Left renal pelvis (tissue), 4 donors: Measurements from ENCODE around the gene SUFU. TPM values are rescaled to one million over a fixed set of nuclear protein-coding genes. Genes with fewer than 3 reads are reported as not detected.
"Not testable (repeated sequence)": the region's sequence is repeated elsewhere in the genome, so short reads cannot be mapped to it uniquely, and the experiment has no call there.

ENCODE experiments used
- DNase-seq, 4 donors: peaks; one replicate each; pipeline ENCODE4 v3.0.0-alpha.2; 2013; ENCODE audit warnings: low read depth in 4 of 4, low spot score in 3 of 4
- polyA plus RNA-seq, 4 donors: library from polyadenylated mRNA; unstranded; fragments of 120-200 nt; gene quantifications; one replicate each; pipeline ENCODE4 v1.2.1, GENCODE V29; 2013; ENCODE audit not compliant: insufficient read length in 4 of 4

SUFU gene
- polyA plus RNA-seq, 4 donors: 24.0 to 28.7 (median 27.6) TPM

DNA sequence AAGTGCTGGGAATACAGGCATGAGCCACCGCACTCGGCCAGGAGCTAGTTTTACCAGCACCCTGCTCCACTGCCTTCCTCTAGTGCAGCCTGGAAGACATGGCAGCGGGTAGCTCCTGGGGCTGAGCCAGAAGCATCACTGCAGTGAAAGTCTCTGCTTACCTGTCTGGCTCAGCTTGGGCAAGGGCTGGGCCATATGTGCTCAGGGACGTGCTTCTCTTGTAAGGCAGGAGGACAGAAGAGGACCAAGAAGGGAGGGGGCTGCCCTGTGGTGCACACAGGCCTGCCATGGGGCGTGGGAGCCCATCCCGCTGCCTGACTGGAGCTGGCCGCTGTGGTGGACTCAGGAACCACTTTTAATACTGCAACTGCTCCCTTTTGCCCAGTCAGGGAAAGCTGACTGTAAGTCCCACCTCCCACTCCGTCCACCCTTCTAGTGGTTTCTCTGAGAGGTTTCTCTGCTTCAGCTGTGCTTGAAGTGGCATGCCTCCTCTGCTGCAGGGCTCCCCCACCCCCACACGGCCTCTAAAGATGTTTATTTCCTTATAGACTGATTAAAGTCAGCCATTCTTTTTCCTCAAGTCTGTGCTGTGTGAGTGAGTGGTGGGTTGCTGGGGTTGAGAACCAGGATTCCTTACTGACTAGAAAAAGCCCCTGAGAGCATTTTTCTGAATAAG lies 27.2 kb upstream of the SUFU start:
- DNase-seq: no peak

DNA sequence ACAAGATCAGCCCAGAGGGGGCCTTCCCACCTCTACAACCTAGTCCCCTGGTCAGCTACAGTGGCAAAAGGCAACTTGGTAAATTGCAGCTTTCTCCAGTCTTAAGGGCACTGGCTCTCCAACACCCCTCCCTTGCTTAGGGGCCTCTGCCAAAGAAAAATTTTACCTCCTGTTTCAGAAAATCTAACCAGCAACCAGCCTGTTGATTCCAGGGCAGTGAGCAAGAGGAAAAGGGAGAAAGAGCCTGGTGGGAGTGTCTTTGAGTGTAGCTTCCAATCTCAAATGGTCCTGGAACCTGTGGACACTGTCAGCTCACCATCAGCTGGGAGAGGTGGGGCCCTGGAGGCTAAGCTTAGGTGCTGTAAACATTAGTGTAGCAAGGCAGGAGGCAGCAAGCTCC lies 24.1 kb upstream of the SUFU start:
- no peak for DNase-seq

DNA sequence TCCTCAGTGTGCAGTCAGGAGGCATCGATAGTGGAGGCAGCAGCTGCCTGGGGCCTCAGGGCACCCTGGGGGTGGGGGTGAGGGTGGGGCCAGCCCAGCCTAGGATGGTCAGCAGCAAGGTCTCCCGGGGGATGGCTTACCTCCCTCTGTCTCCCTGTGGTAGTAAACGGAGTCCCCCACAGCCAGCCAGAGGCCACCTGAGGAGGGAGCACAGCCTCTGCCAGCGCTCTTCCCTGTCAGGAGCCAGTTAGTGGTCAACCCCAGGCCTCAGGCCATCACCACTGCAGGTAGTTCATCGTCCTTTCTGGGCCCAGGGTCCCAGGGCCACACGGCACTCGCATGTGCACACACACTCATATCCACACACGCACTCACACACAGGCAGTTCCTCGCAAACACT lies 23.4 kb upstream of the SUFU start:
- no peak for DNase-seq

- no peak for DNase-seq
These were observed 19.8 kb upstream of the SUFU start for GRCh38 chr10:102484021-102484420.

GRCh38 chr10:102485093-102485784 lies 18.5 kb upstream of the SUFU start:
- DNase-seq: no peak

- DNase-seq: no peak
These were observed 12.6 kb upstream of the SUFU start for GRCh38 chr10:102491136-102491535.

- DNase-seq: no peak
These were observed 11.3 kb upstream of the SUFU start for GRCh38 chr10:102492344-102492939.

DNA sequence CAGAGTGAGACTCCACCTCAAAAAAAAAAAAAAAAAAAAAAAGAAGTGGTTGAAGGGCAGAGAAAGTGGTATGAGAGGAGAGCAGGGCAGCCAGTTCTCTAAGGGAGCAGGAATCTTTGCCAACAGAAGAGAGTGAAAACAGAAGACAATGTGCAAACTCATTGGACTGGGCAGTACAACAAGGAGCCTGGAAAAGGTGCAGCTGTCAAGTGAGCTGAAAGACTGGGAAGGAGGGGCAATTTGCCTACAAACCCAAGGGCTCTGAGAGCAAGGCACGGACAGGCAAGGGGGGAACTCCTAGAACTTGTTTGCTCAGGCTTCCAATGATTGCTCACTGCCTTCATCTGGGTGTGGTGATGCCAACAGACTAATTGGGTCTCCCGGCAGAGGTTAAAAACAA lies 10.8 kb upstream of the SUFU start:
- DNase-seq: no peak

DNA sequence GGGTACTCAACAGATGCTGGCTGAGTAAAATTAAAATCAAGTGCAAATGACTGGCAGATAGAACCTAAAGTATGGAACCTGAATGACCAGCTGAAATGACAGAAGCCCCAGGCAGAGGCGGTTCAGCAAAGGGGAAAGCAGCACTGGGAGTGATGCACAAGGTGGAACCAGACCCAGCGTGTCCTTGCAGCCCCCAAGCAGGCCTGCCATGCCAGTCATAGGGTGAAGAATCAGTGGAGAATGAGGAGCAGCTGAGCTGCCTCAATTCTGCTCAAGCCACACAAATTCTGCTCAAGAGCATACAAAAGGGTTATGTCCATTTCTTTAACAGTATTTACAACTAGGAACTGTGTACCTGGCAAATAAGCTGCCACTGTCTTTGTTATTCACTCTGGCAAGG lies 10.0 kb upstream of the SUFU start:
- DNase-seq: no peak

DNA sequence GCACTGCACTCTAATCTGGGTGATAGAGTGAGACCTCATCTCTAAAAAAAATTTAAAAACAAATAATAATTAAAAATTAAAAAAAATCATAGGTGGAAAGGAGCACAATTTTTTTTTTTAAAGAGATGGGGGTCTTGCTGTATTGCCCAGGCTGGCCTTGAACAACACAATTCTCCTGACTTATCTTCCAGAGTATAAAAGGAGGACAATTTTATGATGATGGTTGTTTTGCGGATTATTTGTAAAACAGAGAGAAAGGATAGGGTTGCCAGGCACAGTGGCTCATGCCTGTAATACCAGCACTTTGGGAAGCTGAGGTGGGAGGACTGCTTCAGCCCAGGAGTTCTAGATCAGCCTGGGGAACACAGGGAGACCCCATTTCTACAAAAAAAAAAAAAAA lies 6.2 kb upstream of the SUFU start:
- DNase-seq: no peak

DNA sequence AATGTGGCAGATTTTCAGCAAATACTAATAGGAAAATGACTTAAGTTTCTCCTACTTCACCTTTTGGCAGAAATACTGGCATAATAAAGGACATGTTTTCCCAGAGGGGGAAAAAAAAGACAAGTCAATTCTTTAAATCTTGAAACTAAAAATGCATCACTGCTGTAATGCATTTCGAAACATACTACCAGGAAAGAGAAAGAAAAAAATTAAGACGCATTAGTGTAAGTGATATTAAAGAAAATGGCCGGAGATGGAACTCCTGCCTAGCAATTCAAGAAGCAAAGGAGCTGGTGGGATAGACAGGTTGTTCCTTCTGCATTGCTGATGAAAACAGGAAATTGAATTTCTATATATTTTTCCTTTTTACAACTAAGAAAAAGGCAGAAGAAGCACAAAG lies 4.4 kb upstream of the SUFU start:
- DNase-seq: no peak

DNA sequence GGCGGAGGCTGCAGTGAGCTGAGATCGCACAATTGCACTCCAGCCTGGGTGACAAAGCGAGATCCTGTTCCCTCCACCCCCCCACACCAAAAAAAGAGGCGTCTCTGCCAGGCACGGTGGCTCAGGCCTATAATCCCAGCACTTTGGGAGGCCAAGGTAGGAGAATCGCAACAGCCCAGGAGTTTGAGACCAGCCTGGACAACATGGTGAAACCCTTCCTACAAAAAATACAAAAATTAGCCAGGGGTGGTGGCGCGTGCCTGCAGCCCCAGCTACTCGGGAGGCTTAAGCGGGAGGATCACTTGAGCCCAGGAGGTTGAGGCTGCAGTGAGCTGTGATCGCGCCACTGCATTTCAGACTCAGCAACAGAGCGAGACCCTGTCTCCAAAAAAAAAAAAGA lies 3.1 kb upstream of the SUFU start:
- DNase-seq: not testable (repeated sequence)

GRCh38 chr10:102501201-102502028 lies 2.4 kb upstream of the SUFU start:
- no peak for DNase-seq

DNA sequence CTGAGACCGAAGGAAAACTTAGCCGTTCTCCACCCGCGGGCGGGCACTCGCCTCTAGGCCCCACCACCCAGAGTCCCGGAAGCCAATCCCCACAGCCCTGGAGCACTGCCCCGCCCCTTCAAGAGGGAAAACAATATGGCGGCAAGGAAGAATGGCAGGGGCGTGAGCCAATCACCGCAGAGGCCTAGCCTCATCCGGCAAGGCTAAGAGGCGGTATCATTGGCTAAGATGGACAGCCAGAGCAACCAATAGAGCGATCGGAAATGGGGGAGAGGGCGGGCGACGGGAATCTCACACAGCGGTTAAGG lies 1.8 kb upstream of the SUFU start:
- peak; percentile 98 to 100 (median 99) for DNase-seq

DNA sequence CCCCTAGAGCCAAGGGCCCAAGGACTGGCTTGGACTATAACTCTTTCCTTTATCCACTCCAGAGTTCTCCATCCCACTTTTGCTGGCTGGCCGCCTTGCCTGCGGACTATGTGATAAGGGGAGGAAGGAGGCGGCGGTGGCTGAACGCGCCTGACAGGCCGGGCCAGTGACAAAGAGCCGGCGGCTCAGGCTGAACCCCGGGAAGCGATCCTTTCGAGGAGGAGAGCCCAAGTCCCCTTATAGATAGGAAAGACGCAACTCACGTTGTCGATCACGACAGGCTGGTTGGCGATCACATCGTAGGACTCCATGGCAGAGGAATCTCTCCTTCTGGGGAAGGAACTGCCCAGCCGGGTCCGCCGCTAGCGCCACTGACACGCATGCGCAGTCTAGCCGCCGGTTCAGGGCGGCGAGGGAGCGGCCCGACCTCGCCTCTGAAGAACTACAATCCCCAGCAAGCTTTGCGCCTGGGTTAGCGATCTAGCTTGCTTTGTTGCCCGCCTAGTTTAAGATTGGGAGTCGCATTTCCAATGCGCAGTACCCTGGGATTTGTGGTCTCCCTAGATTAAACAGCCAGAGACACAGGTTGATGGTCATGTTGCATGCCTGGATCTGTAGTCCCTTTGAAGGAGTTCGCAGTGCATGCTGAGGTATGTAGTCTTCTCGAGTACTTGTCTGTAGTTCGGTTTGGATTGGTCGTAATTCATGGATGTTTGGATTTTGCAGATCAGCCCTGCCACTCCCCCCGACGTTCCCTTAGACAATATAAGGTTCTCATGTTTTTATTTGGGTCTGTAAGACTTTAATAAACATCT lies 1.2 kb upstream of the SUFU start, which contains the start of gene ACTR1A:
TSS of gene ACTR1A (minus strand) at position 376 of the 815 bp plus-strand sequence. CDS start at position 311, 65 bp downstream.
- DNase-seq: peak; percentile 97 to 99 (median 98)

DNA sequence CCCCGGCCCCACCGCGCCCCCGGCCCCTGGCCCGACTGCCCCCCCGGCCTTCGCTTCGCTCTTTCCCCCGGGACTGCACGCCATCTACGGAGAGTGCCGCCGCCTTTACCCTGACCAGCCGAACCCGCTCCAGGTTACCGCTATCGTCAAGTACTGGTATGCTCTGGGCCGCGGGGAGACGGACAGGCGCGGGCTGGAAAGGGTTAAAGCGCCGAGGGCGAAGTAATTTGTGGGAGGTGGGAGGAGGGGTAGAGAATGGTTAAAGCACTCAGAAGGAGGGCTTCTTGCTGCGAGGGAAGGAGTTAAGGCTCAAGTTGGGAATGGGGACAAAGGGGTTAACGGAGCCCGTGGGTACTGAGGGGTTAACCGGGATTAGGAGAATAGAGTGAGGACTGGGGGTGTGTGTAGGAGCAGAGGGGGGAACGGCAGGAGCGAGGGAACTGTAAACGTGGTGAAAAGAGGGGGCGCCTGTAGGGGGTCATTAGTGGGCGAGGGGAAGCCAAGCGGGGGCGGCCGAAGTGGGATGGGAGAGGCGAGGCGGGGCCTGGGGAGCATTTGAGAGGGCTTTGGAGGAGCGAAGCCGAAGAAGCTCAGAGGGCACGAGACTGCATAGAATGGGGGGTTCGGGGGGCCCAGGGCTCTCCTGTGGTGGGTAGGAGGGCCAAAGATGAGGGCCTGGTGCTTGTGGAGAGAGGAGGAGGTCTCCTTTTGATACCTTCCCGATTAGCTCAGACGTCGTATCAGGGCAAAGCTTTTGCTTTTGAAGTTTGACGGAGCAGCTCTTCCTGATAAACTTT lies 605 bp downstream of the SUFU start:
- peak in 1 of 4 donors; percentile 27 for DNase-seq

- DNase-seq: no peak
These were observed 1.2 kb downstream of the SUFU start for GRCh38 chr10:102504976-102505300.

- no peak for DNase-seq
These were observed 1.8 kb downstream of the SUFU start for GRCh38 chr10:102505462-102506115.

- DNase-seq: no peak
These were observed 3.7 kb downstream of the SUFU start for GRCh38 chr10:102507521-102507920.
